Ovary (tissue), 3 donors: ENCODE measurements around the gene SORL1.

ENCODE experiments used
- EP300 ChIP-seq: sonication (generic); formaldehyde crosslinking; IDR thresholded peaks from one replicate; pipeline ENCODE4 v1.6.1; 2017; ENCODE audit warnings: antibody characterized with exemption
- TF ChIP-seq, protein P1 (sequence below), 3 donors: fragments of 450-650 bp in 2 of 3; fragments of 200-600 bp in 1 of 3; IDR thresholded peaks; one replicate each; pipeline versions ENCODE4 v1.5.1 to v1.8.0; 2016 to 2022; ENCODE audit warnings: antibody characterized with exemption in 3 of 3, mild to moderate bottlenecking in 1 of 3
- donor health status: DM: no; HTN: no; CAD: no.

DNA sequence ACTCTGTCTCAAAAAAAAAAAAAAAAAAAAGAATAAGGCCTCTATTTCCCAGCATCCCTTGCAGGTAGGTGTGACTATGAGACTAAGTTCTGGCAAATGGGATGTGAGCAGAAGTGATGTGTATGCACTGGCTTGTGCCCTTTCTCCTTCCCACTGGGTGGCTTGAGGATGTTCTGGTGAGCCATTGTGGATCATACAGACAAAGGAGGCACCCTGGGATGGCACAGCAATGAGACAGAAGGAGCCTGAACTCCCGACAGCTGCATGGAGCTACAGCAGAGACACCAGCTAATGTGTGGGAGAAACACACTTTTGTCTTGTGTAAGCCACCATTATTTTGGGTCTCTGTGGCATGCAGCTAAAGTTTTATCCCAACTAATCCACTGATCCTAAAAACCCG lies 10.6 kb upstream of the SORL1 start:
- TF ChIP-seq, protein P1, sequence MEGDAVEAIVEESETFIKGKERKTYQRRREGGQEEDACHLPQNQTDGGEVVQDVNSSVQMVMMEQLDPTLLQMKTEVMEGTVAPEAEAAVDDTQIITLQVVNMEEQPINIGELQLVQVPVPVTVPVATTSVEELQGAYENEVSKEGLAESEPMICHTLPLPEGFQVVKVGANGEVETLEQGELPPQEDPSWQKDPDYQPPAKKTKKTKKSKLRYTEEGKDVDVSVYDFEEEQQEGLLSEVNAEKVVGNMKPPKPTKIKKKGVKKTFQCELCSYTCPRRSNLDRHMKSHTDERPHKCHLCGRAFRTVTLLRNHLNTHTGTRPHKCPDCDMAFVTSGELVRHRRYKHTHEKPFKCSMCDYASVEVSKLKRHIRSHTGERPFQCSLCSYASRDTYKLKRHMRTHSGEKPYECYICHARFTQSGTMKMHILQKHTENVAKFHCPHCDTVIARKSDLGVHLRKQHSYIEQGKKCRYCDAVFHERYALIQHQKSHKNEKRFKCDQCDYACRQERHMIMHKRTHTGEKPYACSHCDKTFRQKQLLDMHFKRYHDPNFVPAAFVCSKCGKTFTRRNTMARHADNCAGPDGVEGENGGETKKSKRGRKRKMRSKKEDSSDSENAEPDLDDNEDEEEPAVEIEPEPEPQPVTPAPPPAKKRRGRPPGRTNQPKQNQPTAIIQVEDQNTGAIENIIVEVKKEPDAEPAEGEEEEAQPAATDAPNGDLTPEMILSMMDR (IDR thresholded peaks at IDR 0.05) = no peak
- TF ChIP-seq EP300 = no peak
